Fibroblast of the aortic adventitia (primary cell): ENCODE results near the gene LARP4B. TPM values are rescaled to one million over a fixed set of nuclear protein-coding genes. Genes with fewer than 3 reads are reported as not detected.
"Not testable (repeated sequence)": the region's sequence is repeated elsewhere in the genome, so short reads cannot be mapped to it uniquely, and the experiment has no call there.

Experiments
- DNase-seq: peaks from one replicate; pipeline ENCODE4 v3.0.0-alpha.2; 2010; ENCODE audit warnings: low read depth
- H3K4me3 ChIP-seq: 2 replicates; pipeline ENCODE4 v1.5.1; 2011; ENCODE audit warnings: low read depth, mild to moderate bottlenecking, control low read depth, low read length, moderate library complexity
- CTCF ChIP-seq: IDR thresholded peaks from 2 replicates; pipeline ENCODE4 v1.5.1; 2011; ENCODE audit warnings: mild to moderate bottlenecking, low read length, control low read depth, inconsistent platforms; ENCODE audit not compliant: insufficient read depth
- total RNA-seq: library from RNA; depleted of rRNA; stranded (reverse); fragments of >200 nt; gene quantifications from 2 replicates; pipeline ENCODE4 v1.2.3, GENCODE V29; 2012; ENCODE audit warnings: low replicate concordance

Gene LARP4B
- total RNA-seq, 1 donor, result 38.7 TPM

- peak; percentile 25 for DNase-seq
- TF ChIP-seq CTCF, result no peak
- H3K4me3 ChIP-seq, result no peak overlapping the region
Measured at GRCh38 chr10:938941-939678, 7.6 kb upstream of the LARP4B start.

GRCh38 chr10:934746-935406 is 3.4 kb upstream of the LARP4B start:
- no peak for DNase-seq
- no peak overlapping the region for H3K4me3 ChIP-seq
- no peak for TF ChIP-seq CTCF

- H3K4me3 ChIP-seq, DNase-seq: not testable (repeated sequence)
Measured at GRCh38 chr10:934165-934564, 2.7 kb upstream of the LARP4B start.

GRCh38 chr10:932589-932988 is 1.1 kb upstream of the LARP4B start:
- DNase-seq, result no peak
- TF ChIP-seq CTCF, result no peak
- H3K4me3 ChIP-seq, result no peak overlapping the region

GRCh38 chr10:930625-931325 is 730 bp downstream of the LARP4B start:
- DNase-seq, result peak; percentile 35

GRCh38 chr10:929960-930624 is 1.4 kb downstream of the LARP4B start:
- no peak for TF ChIP-seq CTCF

More at GRCh38 chr10:930625-931325, 730 bp downstream of the LARP4B start:
- no peak for TF ChIP-seq CTCF
- peak overlapping the region; percentile 80 for H3K4me3 ChIP-seq

GRCh38 chr10:927131-927530 is 4.4 kb downstream of the LARP4B start:
- no peak for DNase-seq
- H3K4me3 ChIP-seq, result no peak overlapping the region
- no peak for TF ChIP-seq CTCF

More at GRCh38 chr10:929960-930624, 1.4 kb downstream of the LARP4B start:
- H3K4me3 ChIP-seq, result peak overlapping the region; percentile 80
- DNase-seq, result no peak
